HEK293 (cell line): ENCODE data around the gene IFRD2.

ENCODE experiments used
- HIC1 ChIP-seq: fragments of 450-650 bp; formaldehyde crosslinking; IDR thresholded peaks from 2 replicates; pipeline ENCODE4 v1.5.1; 2016; ENCODE audit warnings: missing biosample characterization, missing genetic modification characterization
- KLF1 ChIP-seq: fragments of 450-650 bp; formaldehyde crosslinking; IDR thresholded peaks from 2 replicates; pipeline ENCODE4 v1.5.1; 2016; ENCODE audit warnings: missing biosample characterization, missing genetic modification characterization
- KLF10 ChIP-seq: fragments of 450-650 bp; IDR thresholded peaks from 2 replicates; pipeline ENCODE4 v1.5.1; 2018; ENCODE audit warnings: missing biosample characterization, mild to moderate bottlenecking, missing genetic modification characterization
- RBAK ChIP-seq: fragments of 450-650 bp; formaldehyde crosslinking; IDR thresholded peaks from 2 replicates; pipeline ENCODE4 v1.5.1; 2016; ENCODE audit warnings: missing biosample characterization, missing genetic modification characterization
- SP3 ChIP-seq: fragments of 450-650 bp; formaldehyde crosslinking; IDR thresholded peaks from 2 replicates; pipeline ENCODE4 v1.5.1; 2016; ENCODE audit warnings: missing biosample characterization, missing genetic modification characterization
- TCF7L2 ChIP-seq: IDR thresholded peaks from 2 replicates; pipeline ENCODE4 v1.6.1; 2011; ENCODE audit warnings: low read depth, mild to moderate bottlenecking, inconsistent platforms, low read length, moderate library complexity, borderline replicate concordance
- YY2 ChIP-seq: fragments of 450-650 bp; formaldehyde crosslinking; IDR thresholded peaks from 2 replicates; pipeline ENCODE4 v1.5.1; 2016; ENCODE audit warnings: missing biosample characterization, missing genetic modification characterization
- ZBTB10 ChIP-seq: fragments of 450-650 bp; formaldehyde crosslinking; IDR thresholded peaks from 2 replicates; pipeline ENCODE4 v1.5.1; 2016; ENCODE audit warnings: missing biosample characterization, missing genetic modification characterization
- ZEB2 ChIP-seq: fragments of 450-650 bp; formaldehyde crosslinking; IDR thresholded peaks from 2 replicates; pipeline ENCODE4 v1.5.1; 2016; ENCODE audit warnings: missing biosample characterization, missing genetic modification characterization
- ZIC2 ChIP-seq: fragments of 450-650 bp; formaldehyde crosslinking; IDR thresholded peaks from 2 replicates; pipeline ENCODE4 v1.5.1; 2016; ENCODE audit warnings: missing biosample characterization, missing genetic modification characterization
- ZNF138 ChIP-seq: fragments of 450-650 bp; formaldehyde crosslinking; IDR thresholded peaks from 2 replicates; pipeline ENCODE4 v1.5.1; 2016; ENCODE audit warnings: missing biosample characterization, missing genetic modification characterization, borderline replicate concordance
- ZNF140 ChIP-seq: fragments of 450-650 bp; formaldehyde crosslinking; IDR thresholded peaks from 2 replicates; pipeline ENCODE4 v1.5.1; 2016; ENCODE audit warnings: missing biosample characterization, missing genetic modification characterization
- ZNF157 ChIP-seq: fragments of 450-650 bp; formaldehyde crosslinking; IDR thresholded peaks from 2 replicates; pipeline ENCODE4 v1.5.1; 2016; ENCODE audit warnings: missing biosample characterization, missing genetic modification characterization
- ZNF19 ChIP-seq: fragments of 450-650 bp; formaldehyde crosslinking; IDR thresholded peaks from 2 replicates; pipeline ENCODE4; 2016; ENCODE audit warnings: missing biosample characterization, missing genetic modification characterization, low read depth
- ZNF214 ChIP-seq: fragments of 450-650 bp; formaldehyde crosslinking; IDR thresholded peaks from 2 replicates; pipeline ENCODE4 v1.5.1; 2017; ENCODE audit warnings: missing biosample characterization, mild to moderate bottlenecking, missing genetic modification characterization, borderline replicate concordance
- ZNF223 ChIP-seq: fragments of 450-650 bp; formaldehyde crosslinking; IDR thresholded peaks from 2 replicates; pipeline ENCODE4 v1.5.1; 2016; ENCODE audit warnings: missing biosample characterization, missing genetic modification characterization
- ZNF239 ChIP-seq: fragments of 450-650 bp; formaldehyde crosslinking; IDR thresholded peaks from 2 replicates; pipeline ENCODE4 v1.5.1; 2016; ENCODE audit warnings: missing biosample characterization, missing genetic modification characterization
- ZNF26 ChIP-seq: fragments of 450-650 bp; formaldehyde crosslinking; IDR thresholded peaks from 2 replicates; pipeline ENCODE4 v1.5.1; 2016; ENCODE audit warnings: missing biosample characterization, missing genetic modification characterization
- ZNF311 ChIP-seq: fragments of 450-650 bp; formaldehyde crosslinking; IDR thresholded peaks from 2 replicates; pipeline ENCODE4 v1.5.1; 2017; ENCODE audit warnings: missing biosample characterization, missing genetic modification characterization, borderline replicate concordance
- ZNF404 ChIP-seq: fragments of 450-650 bp; formaldehyde crosslinking; IDR thresholded peaks from 2 replicates; pipeline ENCODE4 v1.5.1; 2017; ENCODE audit warnings: missing biosample characterization, missing genetic modification characterization
- ZNF571 ChIP-seq: fragments of 450-650 bp; formaldehyde crosslinking; IDR thresholded peaks from 2 replicates; pipeline ENCODE4 v1.5.0; 2017; ENCODE audit warnings: missing biosample characterization, missing genetic modification characterization
- ZNF600 ChIP-seq: fragments of 450-650 bp; formaldehyde crosslinking; IDR thresholded peaks from 2 replicates; pipeline ENCODE4 v1.5.1; 2016; ENCODE audit warnings: missing biosample characterization, missing genetic modification characterization
- ZNF610 ChIP-seq: fragments of 450-650 bp; formaldehyde crosslinking; IDR thresholded peaks from 2 replicates; pipeline ENCODE4 v1.5.1; 2016; ENCODE audit warnings: missing biosample characterization, missing genetic modification characterization, borderline replicate concordance
- TF ChIP-seq, protein P1 (sequence below): fragments of 450-650 bp; formaldehyde crosslinking; IDR thresholded peaks from 2 replicates; pipeline ENCODE4 v1.5.1; 2016; ENCODE audit warnings: missing biosample characterization, missing genetic modification characterization
- TF ChIP-seq, protein P2 (sequence below): fragments of 450-650 bp; formaldehyde crosslinking; IDR thresholded peaks from 2 replicates; pipeline ENCODE4 v1.5.1; 2016; ENCODE audit warnings: missing biosample characterization, missing genetic modification characterization
- TF ChIP-seq, protein P3 (sequence below): IDR thresholded peaks from 2 replicates; pipeline ENCODE4 v1.6.1; 2011; ENCODE audit warnings: mild to moderate bottlenecking, low read depth, low read length, borderline replicate concordance

The IFRD2 gene

GRCh38 chr3:50298836-50299637 lies 6.8 kb upstream of the IFRD2 start, which contains the start of the genes HYAL3 and NAA80 (continued):
- TF ChIP-seq ZNF610 (tag by site-specific recombination) (0 out of 2 replicates have a peak, but pooled peaks have one; percentile 26), ZNF157 (tag by site-specific recombination) (no peak), RBAK (tag by site-specific recombination) (no peak), ZNF26 (tag by site-specific recombination) (no peak), ZNF214 (tag by site-specific recombination) (no peak), ZNF19 (tag by site-specific recombination) (no peak), ZEB2 (tag by site-specific recombination) (0 out of 2 replicates have a peak, but pooled peaks have one; percentile 33), ZNF140 (no peak), YY2 (tag by site-specific recombination) (no peak), ZNF239 (tag by site-specific recombination) (no peak), ZBTB10 (peak; percentile 75), ZNF223 (tag by site-specific recombination) (no peak), ZNF571 (tag by site-specific recombination) (no peak), KLF1 (peak; percentile 92), ZIC2 (tag by site-specific recombination) (no peak; the same call in 1 of the 2 replicates), ZNF311 (tag by site-specific recombination) (no peak), HIC1 (tag by site-specific recombination) (peak; percentile 87), TCF7L2 (no peak), ZNF404 (tag by site-specific recombination) (no peak), ZNF138 (no peak), KLF10 (peak; percentile 85), SP3 (tag by site-specific recombination) (peak; percentile 79), ZNF600 (peak; percentile 97)
- TF ChIP-seq, protein P1, sequence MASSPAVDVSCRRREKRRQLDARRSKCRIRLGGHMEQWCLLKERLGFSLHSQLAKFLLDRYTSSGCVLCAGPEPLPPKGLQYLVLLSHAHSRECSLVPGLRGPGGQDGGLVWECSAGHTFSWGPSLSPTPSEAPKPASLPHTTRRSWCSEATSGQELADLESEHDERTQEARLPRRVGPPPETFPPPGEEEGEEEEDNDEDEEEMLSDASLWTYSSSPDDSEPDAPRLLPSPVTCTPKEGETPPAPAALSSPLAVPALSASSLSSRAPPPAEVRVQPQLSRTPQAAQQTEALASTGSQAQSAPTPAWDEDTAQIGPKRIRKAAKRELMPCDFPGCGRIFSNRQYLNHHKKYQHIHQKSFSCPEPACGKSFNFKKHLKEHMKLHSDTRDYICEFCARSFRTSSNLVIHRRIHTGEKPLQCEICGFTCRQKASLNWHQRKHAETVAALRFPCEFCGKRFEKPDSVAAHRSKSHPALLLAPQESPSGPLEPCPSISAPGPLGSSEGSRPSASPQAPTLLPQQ (tag by site-specific recombination) = peak; percentile 50; the same call in 1 of the 2 replicates
- TF ChIP-seq, protein P2, sequence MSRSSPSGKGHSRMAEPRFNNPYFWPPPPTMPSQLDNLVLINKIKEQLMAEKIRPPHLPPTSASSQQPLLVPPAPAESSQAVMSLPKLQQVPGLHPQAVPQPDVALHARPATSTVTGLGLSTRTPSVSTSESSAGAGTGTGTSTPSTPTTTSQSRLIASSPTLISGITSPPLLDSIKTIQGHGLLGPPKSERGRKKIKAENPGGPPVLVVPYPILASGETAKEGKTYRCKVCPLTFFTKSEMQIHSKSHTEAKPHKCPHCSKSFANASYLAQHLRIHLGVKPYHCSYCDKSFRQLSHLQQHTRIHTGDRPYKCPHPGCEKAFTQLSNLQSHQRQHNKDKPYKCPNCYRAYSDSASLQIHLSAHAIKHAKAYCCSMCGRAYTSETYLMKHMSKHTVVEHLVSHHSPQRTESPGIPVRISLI (tag by site-specific recombination) = no peak
- TF ChIP-seq, protein P3, sequence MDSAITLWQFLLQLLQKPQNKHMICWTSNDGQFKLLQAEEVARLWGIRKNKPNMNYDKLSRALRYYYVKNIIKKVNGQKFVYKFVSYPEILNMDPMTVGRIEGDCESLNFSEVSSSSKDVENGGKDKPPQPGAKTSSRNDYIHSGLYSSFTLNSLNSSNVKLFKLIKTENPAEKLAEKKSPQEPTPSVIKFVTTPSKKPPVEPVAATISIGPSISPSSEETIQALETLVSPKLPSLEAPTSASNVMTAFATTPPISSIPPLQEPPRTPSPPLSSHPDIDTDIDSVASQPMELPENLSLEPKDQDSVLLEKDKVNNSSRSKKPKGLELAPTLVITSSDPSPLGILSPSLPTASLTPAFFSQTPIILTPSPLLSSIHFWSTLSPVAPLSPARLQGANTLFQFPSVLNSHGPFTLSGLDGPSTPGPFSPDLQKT = no peak
